ENCODE measurements around the gene PLEKHM1.
"Not testable (repeated sequence)": the region's sequence is repeated elsewhere in the genome, so short reads cannot be mapped to it uniquely, and the experiment has no call there.

DNA sequence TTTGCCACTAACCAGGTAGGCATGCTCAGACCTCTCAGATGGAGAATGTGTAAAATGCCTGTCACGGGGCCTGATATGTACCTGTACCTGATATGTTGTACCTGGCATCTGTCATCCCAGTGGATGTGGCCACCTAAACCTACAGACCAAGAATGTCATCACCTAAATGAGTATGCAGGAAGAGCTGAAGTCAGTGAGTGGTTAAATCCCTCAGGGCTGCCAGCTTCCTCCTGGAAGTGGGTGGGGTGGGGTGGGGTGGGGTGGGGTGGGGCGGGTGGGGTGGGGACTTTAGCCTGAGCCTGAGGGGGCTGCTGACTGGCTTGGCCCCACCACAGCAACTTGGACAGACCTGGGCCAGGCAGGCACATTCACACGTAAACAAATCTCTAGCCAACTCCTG lies 7.3 kb downstream of the PLEKHM1 start:
- TF ChIP-seq POLR2A (IDR thresholded peaks at IDR 0.05; ENCODE audit: low read length); GATA1 (IDR thresholded peaks at IDR 0.05; ENCODE audit: low read depth, low read length): not testable (repeated sequence)
